ENCODE data around the gene PAIP2B.

DNA sequence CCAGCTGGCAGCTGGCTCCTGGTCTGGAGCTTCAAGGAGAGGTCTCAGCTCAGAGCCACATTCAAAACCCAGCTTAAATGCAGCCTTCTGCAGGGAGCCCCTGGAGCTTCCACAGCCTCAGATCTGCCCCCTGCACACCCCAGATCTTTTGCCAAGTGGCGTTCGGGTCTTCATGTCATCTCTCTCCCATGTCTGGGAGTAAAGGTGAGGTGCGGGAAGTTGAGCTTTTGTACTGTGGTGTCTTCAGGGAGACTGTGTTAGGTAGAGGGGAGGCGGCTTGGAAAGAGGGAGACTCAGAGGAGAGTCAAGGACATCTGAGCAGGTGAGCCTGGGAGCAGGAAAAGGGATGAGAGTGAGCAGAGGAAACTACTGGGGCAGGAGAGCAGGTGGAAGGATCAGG, 71.1 kb downstream of the PAIP2B start:
- TF ChIP-seq, protein P1, sequence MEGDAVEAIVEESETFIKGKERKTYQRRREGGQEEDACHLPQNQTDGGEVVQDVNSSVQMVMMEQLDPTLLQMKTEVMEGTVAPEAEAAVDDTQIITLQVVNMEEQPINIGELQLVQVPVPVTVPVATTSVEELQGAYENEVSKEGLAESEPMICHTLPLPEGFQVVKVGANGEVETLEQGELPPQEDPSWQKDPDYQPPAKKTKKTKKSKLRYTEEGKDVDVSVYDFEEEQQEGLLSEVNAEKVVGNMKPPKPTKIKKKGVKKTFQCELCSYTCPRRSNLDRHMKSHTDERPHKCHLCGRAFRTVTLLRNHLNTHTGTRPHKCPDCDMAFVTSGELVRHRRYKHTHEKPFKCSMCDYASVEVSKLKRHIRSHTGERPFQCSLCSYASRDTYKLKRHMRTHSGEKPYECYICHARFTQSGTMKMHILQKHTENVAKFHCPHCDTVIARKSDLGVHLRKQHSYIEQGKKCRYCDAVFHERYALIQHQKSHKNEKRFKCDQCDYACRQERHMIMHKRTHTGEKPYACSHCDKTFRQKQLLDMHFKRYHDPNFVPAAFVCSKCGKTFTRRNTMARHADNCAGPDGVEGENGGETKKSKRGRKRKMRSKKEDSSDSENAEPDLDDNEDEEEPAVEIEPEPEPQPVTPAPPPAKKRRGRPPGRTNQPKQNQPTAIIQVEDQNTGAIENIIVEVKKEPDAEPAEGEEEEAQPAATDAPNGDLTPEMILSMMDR (IDR thresholded peaks at IDR 0.05; ENCODE audit: poor library complexity, severe bottlenecking) = no peak
- TF ChIP-seq POLR2AphosphoS5 (IDR thresholded peaks at IDR 0.05) = no peak
- TF ChIP-seq MXI1 (conservative IDR thresholded peaks at IDR 0.05; ENCODE audit: poor library complexity, severe bottlenecking) = no peak
- TF ChIP-seq SMC3 (conservative IDR thresholded peaks at IDR 0.05; ENCODE audit: poor library complexity) = no peak

All from neural cell (in vitro differentiated cells).